ENCODE data around the gene GCN1.

GCN1 gene

GRCh38 chr12:120136093-120136770, 58.3 kb downstream of the GCN1 start:
- no peak for DNase-seq

DNA sequence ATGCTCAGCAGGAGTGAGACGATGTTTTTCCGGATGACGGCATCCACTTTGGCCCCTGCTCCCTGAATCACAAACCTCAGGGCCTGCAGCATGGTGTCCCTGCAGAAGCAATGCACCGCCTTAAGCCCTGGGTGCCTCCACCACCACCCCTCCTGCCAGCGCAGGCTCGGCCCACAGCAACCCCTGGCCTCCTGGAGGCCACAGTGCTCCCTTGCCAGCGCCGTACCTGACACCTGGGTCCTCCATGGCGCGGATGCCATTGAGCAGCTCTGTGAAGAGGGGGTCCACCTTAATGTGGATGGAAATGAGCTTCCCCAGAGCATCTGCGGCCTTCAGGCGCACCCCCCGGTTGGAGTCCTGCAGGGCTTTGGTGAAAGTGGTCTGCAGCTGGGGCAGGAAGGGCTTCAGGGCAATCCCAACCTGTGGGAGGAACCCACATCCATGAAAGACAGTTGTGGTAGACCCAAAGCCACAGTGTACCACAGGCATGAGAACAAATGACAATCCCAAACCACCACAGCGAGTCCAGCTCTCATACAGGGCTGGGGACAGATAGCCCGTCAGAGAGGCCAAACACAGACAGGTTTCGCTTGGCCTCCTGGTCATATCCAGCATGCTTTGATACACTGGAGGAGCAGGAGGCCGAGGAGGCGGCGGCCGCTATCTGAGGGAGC, 60.1 kb downstream of the GCN1 start:
- DNase-seq: no peak

- no peak for DNase-seq
Observed at GRCh38 chr12:120132863-120133385, 61.6 kb downstream of the GCN1 start.

GRCh38 chr12:120132054-120132836, 62.3 kb downstream of the GCN1 start:
- DNase-seq: no peak

DNA sequence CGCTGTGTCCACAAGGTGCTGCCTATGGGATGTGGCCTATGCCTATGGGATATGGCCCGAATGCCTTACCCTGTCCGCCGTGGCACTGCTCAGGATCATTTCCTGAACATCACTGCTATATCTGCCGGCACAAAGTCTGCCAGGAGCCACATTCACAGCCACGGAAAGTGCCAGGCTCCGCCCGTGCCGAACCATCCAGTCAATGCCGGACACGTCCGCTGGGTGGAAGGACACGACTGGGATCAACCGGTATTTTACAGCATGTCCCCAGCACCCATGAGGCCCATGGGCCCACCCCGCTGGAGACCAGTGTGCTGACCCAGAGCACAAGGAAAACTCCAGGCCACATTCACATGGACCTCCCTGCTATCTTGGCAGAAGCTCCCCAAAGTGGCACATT, 63.4 kb downstream of the GCN1 start:
- no peak for DNase-seq

DNA sequence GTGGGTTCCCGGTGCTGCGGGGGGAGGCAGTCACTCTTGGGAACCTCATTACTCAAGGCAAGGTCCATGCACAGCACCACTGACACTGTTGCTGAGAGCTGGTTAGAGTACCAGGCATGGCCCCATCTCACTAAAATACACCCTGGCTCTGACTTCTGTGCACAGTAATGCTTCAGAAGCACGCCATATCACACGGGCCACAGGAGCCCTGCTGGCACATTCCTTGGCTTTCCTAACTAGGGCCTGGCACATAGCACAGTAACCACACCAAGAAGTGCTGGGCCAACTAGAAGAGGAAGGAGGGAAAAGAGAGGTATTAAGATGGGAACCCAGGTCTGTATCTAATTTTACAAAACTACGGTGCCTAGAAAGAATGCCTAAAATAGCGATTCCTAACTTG, 64.5 kb downstream of the GCN1 start:
- DNase-seq: no peak

GRCh38 chr12:120126635-120127005, 67.9 kb downstream of the GCN1 start:
- no peak for DNase-seq

- peak; percentile 31 for DNase-seq
Observed at GRCh38 chr12:120125792-120126634, 68.5 kb downstream of the GCN1 start.

GRCh38 chr12:120125029-120125428, 69.5 kb downstream of the GCN1 start:
- DNase-seq: no peak

DNA sequence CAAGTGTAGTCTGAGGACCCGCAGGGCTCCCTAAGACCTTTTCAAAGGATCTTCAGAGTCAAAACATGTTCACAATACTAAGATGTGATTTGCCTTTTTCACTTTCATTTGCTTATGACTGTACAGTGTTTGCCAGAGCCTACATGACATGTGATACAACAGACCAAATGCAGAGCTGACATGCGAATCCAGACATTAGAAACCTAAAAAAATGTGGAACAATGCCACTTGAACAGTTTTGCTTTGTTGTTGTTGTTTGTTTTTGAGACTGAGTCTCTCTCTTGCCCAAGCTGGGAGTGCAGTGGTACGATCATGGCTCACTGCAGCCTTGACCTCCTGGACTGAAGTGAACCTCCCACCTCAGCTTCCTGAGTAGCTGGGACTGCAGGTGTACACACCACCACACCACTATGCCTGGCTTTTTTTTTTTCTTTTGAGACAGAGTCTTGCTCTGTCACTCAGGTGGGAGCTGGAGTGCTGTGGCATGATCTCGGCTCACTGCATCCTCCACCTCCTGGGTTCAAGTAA, 72.7 kb downstream of the GCN1 start:
- no peak for DNase-seq

DNA sequence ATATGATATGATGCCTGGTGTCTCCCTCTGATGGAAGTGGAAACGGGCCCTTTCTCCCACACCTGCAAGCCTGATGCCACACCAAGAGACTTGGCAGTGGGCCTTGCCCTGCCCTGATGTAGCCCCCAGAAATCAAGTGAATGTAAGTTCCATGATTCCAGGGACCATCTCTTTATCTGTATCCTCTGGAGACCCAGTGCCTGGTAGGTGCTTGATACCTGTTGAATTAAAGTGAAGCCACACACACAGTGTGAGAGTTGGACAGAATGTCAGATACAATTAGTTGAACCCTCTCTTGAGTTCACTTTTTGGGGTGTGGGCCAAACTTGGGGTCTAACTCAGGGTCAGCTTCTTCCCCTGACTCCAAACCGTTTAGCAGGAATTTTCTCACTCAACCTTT, 73.2 kb downstream of the GCN1 start:
- no peak for DNase-seq

- DNase-seq: peak; percentile 69
Observed at GRCh38 chr12:120119271-120119973, 75.1 kb downstream of the GCN1 start.

DNA sequence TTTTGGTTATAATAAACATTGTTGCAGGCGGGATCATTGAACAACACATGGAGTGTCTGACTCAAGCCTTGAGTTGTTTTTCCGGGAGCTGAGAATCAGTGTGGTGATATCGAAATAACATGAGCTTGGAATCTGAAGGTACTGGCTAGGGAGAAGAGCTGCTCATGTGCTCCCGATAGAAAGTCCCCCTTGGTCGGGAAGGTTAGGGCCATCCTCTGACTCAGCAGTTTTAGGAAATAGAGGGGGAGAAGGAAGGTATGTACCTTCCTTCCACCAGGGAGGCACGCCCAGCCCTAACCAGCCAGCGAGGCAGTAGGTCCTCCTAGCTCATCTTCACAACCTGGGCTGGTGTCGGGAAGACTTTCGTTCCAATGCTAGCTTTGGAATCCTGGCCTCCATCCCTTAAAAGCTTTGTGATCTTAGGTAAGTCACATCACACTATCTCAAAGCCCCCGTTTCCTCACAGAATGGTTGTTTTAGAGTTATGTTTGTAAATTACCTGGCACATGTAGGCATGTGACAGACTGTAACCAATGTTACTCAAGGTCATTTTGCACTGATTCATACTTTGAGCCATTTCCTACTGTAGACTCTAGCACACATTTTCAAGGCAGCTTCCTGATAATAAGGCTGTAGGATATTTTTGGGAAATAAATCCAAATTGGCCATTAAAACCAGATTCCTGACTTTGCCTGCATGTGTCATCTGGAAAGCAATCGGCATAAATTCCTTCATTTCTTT, 76.0 kb downstream of the GCN1 start:
- DNase-seq: peak; percentile 56

GRCh38 chr12:120117961-120118320, 76.6 kb downstream of the GCN1 start:
- DNase-seq: no peak

- DNase-seq: peak; percentile 93
Observed at GRCh38 chr12:120116792-120117651, 77.5 kb downstream of the GCN1 start.

DNA sequence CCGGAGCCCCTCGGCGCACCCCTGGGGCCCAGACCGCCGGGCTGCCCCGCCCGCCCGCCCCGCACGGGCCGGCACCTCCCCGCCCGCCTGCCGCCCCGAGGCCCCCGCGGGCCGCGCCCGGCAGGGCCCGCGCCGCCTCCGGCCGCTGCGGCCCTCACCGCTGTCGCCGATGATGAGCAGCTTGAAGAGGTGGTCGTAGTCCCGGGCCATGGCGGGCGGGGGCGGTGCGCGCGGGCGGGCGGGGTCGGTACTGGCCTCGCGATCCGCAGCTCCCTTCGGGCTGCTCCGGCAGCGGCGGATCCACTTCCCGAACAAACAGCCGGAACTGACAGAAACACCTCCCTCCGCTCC, 78.1 kb downstream of the GCN1 start, which contains the start of gene RAB35:
Gene RAB35, minus strand, starts transcription at position 313 of the 351 bp plus-strand sequence. Its CDS starts 103 bp downstream, at position 210.
- DNase-seq: no peak

- DNase-seq: peak; percentile 52
Observed at GRCh38 chr12:120115692-120116440, 78.6 kb downstream of the GCN1 start.

DNA sequence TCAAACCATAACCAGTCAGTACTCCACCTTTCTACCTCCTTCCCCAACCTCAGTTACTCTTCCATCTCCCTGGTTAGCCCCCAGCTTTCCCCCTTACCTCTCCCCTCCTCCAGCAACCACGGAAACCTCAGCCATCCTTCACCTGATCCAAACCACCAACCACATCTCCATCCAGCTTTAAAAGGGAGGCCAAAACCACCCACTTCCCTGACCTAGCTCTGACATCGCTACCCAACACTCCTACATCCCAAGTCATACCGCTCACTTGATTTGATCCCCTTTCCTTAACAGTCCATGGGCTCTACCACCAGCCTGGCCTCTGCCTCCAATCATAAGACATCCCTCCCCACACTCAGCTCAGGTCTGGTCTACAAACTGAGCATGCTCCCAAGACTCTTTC, 79.4 kb downstream of the GCN1 start:
- DNase-seq: no peak

Data from EL (cell line).